Osteocyte (in vitro differentiated cells): ENCODE data around the gene RFX2. TPM values are rescaled to one million over a fixed set of nuclear protein-coding genes. Genes with fewer than 3 reads are reported as not detected.

Experiments
- DNase-seq: peaks from one replicate; pipeline ENCODE4 v3.0.0; 2021; ENCODE audit warnings: mixed read lengths; ENCODE audit not compliant: unreplicated experiment; ENCODE audit errors: extremely low spot score
- H3K27ac Mint-ChIP-seq: one replicate; pipeline ENCODE4 v1.8.0; 2021; ENCODE audit warnings: mild to moderate bottlenecking, mixed read lengths; ENCODE audit not compliant: unreplicated experiment
- H3K27me3 Mint-ChIP-seq: one replicate; pipeline ENCODE4 v1.8.0; 2021; ENCODE audit warnings: mixed read lengths; ENCODE audit not compliant: unreplicated experiment
- H3K36me3 Mint-ChIP-seq: one replicate; pipeline ENCODE4 v1.8.0; 2021; ENCODE audit warnings: mixed read lengths; ENCODE audit not compliant: unreplicated experiment
- H3K4me1 Mint-ChIP-seq: one replicate; pipeline ENCODE4 v1.8.0; 2021; ENCODE audit warnings: mixed read lengths; ENCODE audit not compliant: unreplicated experiment
- H3K4me3 Mint-ChIP-seq: one replicate; pipeline ENCODE4 v1.8.0; 2021; ENCODE audit warnings: mild to moderate bottlenecking, moderate library complexity, mixed read lengths; ENCODE audit not compliant: unreplicated experiment
- H3K9me3 Mint-ChIP-seq: one replicate; pipeline ENCODE4 v1.8.0; 2021; ENCODE audit warnings: mixed read lengths; ENCODE audit not compliant: unreplicated experiment
- CTCF ChIP-seq: fragments of 200-600 bp; sonication (generic); IDR thresholded peaks from 2 replicates; pipeline ENCODE4 v1.5.0; 2021; ENCODE audit warnings: antibody characterized with exemption, mild to moderate bottlenecking, moderate library complexity
- total RNA-seq: library from RNA; stranded (reverse); gene quantifications from 2 replicates; pipeline ENCODE4 v1.2.1, GENCODE V29; 2021

RFX2 gene
- total RNA-seq, 1 donor from 2014 or later = 5.3 TPM

GRCh38 chr19:6095760-6096159, 14.5 kb downstream of the RFX2 start:
- H3K27me3 Mint-ChIP-seq = no peaks in the 10 kb centered on the region
- H3K36me3 Mint-ChIP-seq = no peaks in the 10 kb centered on the region
- H3K9me3 Mint-ChIP-seq = no peaks in the 10 kb centered on the region
- TF ChIP-seq CTCF = no peak
- no peak for DNase-seq
- H3K4me3 Mint-ChIP-seq = no peak overlapping the region
- no peak overlapping the region for H3K27ac Mint-ChIP-seq
- peaks cover 25% of the 10 kb centered on the region for H3K4me1 Mint-ChIP-seq

GRCh38 chr19:6092329-6093286, 17.7 kb downstream of the RFX2 start:
- H3K4me3 Mint-ChIP-seq = peak overlapping the region; percentile 50
- H3K36me3 Mint-ChIP-seq = no peaks in the 10 kb centered on the region
- H3K9me3 Mint-ChIP-seq = no peaks in the 10 kb centered on the region
- no peaks in the 10 kb centered on the region for H3K27me3 Mint-ChIP-seq
- H3K4me1 Mint-ChIP-seq = peaks cover 31% of the 10 kb centered on the region
- DNase-seq = no peak
- peak overlapping the region; percentile 70 for H3K27ac Mint-ChIP-seq
- no peak for TF ChIP-seq CTCF

GRCh38 chr19:6091771-6092291, 18.5 kb downstream of the RFX2 start:
- peaks cover 39% of the 10 kb centered on the region for H3K4me1 Mint-ChIP-seq
- DNase-seq = no peak
- peak overlapping the region; percentile 70 for H3K27ac Mint-ChIP-seq

GRCh38 chr19:6090634-6091033, 19.7 kb downstream of the RFX2 start:
- Mint-ChIP-seq H3K27me3 (no peaks in the 10 kb centered on the region), H3K4me3 (no peak overlapping the region), H3K4me1 (peaks cover 43% of the 10 kb centered on the region), H3K9me3 (no peaks in the 10 kb centered on the region), H3K36me3 (no peaks in the 10 kb centered on the region), H3K27ac (no peak overlapping the region)
- TF ChIP-seq CTCF = no peak
- DNase-seq = no peak

More at GRCh38 chr19:6091771-6092291, 18.5 kb downstream of the RFX2 start:
- no peaks in the 10 kb centered on the region for H3K27me3 Mint-ChIP-seq
- no peak for TF ChIP-seq CTCF
- peak overlapping the region; percentile 50 for H3K4me3 Mint-ChIP-seq
- no peaks in the 10 kb centered on the region for H3K36me3 Mint-ChIP-seq
- no peaks in the 10 kb centered on the region for H3K9me3 Mint-ChIP-seq

GRCh38 chr19:6088602-6089049, 21.7 kb downstream of the RFX2 start:
- Mint-ChIP-seq H3K4me1 (peaks cover 43% of the 10 kb centered on the region), H3K27ac (peak overlapping the region; percentile 80)

More at GRCh38 chr19:6088602-6089049, 21.7 kb downstream of the RFX2 start:
- H3K36me3 Mint-ChIP-seq = no peaks in the 10 kb centered on the region
- H3K9me3 Mint-ChIP-seq = no peaks in the 10 kb centered on the region
- H3K27me3 Mint-ChIP-seq = no peaks in the 10 kb centered on the region
- TF ChIP-seq CTCF = no peak
- DNase-seq = no peak
- no peak overlapping the region for H3K4me3 Mint-ChIP-seq
